ENCODE measurements around the gene TMEM109.
A peak's percentile ranks its signal among the peaks of the same experiment; 100 is the strongest.

The TMEM109 gene

DNA sequence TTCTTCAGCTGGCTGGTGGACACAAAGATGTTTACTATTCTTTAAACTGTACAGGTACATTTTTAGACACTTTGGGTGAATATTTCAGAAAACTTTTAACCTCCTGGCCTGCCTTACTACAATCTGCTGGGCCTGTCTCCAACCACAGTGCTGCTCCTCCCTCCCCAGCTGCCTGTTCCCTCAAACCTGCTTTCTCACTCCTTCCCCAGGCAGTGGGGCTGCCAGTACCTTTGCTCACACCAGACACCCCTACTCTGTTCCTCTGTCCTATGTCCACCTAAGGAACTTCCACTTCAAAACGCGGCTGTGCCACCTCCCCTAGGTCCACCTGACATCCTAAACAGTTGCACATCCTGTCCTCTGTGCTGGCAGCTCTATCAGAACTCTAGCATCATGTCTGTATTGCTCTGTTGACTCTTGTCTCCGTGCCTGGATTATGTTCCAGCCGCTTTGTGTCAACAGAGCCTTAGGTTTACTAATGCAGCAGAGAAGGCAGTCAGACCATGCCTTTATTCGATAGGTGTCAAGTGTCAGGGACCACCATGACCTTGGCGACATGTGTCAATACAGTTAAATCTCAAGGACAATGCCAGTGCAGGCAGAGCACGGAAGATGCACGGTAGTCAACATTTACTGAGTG, 33.2 kb upstream of the TMEM109 start:
- no peak for TF ChIP-seq ZNF366 (tag by site-specific recombination; conservative IDR thresholded peaks at IDR 0.05)
- TF ChIP-seq, protein P1, sequence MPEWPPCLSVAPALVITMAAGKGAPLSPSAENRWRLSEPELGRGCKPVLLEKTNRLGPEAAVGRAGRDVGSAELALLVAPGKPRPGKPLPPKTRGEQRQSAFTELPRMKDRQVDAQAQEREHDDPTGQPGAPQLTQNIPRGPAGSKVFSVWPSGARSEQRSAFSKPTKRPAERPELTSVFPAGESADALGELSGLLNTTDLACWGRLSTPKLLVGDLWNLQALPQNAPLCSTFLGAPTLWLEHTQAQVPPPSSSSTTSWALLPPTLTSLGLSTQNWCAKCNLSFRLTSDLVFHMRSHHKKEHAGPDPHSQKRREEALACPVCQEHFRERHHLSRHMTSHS (tag by site-specific recombination; IDR thresholded peaks at IDR 0.05), result no peak
- no peak for TF ChIP-seq ZNF19 (tag by site-specific recombination; IDR thresholded peaks at IDR 0.05; ENCODE audit: low read depth)
- TF ChIP-seq SP3 (tag by site-specific recombination; IDR thresholded peaks at IDR 0.05), result no peak
- no peak for TF ChIP-seq KLF10 (tag by site-specific recombination; IDR thresholded peaks at IDR 0.05)
- ChIA-PET POLR2A (no interaction called here), CTCF (interaction anchor here (1.1 kb wide), 1 partner anchor 19 kb away, joined by 6 read pairs; no protein-coding TSS in a partner anchor)
- no peaks in the 10 kb centered on the region for H3K9me3 ChIP-seq (ENCODE audit: control insufficient read depth, insufficient read depth, low read depth, low read length)
- no peak overlapping the region for H3K4me3 ChIP-seq (ENCODE audit: low read depth, low read length)
- no peak overlapping the region for H3K27ac ChIP-seq (ENCODE audit: extremely low read depth, low read depth, low read length)
- H3K36me3 ChIP-seq (ENCODE audit: control insufficient read depth in 2 of 2, insufficient read depth in 1 of 2, low read length in 2 of 2), result peaks cover 0 to 28% of the 10 kb centered on the region in 2 experiments; a peak in 1 of 3 replicates
- H3K4me1 ChIP-seq (ENCODE audit: control insufficient read depth, insufficient read depth, low read length), result no peaks in the 10 kb centered on the region

DNA sequence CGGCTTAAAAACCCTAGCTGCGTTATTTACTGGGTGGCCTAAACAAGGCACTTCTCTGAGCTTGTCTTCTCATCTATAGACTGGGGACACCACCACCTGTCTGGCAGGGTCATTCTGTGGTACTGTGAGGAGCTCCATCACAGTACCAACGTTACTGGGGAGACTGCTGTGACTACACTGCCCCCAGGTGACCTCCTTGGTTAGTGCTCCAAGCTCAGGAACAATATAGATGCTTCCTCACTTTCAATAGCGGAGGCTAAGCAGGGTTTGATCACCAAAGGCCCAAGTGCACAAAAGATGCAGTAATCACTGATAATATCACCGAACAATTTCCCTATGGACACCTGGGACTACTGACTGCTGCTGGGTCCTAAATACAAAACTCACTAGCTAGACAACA, 26.4 kb upstream of the TMEM109 start:
- no peak overlapping the region for H3K27ac ChIP-seq (ENCODE audit: extremely low read depth, low read depth, low read length)
- H3K4me3 ChIP-seq (ENCODE audit: low read depth, low read length), result no peak overlapping the region
- no peaks in the 10 kb centered on the region for H3K9me3 ChIP-seq (ENCODE audit: control insufficient read depth, insufficient read depth, low read depth, low read length)
- TF ChIP-seq, protein P2, sequence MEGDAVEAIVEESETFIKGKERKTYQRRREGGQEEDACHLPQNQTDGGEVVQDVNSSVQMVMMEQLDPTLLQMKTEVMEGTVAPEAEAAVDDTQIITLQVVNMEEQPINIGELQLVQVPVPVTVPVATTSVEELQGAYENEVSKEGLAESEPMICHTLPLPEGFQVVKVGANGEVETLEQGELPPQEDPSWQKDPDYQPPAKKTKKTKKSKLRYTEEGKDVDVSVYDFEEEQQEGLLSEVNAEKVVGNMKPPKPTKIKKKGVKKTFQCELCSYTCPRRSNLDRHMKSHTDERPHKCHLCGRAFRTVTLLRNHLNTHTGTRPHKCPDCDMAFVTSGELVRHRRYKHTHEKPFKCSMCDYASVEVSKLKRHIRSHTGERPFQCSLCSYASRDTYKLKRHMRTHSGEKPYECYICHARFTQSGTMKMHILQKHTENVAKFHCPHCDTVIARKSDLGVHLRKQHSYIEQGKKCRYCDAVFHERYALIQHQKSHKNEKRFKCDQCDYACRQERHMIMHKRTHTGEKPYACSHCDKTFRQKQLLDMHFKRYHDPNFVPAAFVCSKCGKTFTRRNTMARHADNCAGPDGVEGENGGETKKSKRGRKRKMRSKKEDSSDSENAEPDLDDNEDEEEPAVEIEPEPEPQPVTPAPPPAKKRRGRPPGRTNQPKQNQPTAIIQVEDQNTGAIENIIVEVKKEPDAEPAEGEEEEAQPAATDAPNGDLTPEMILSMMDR (tag by site-specific recombination; IDR thresholded peaks at IDR 0.05), result 0 out of 2 replicates have a peak, but pooled peaks have one; percentile 8
- no peak for TF ChIP-seq GLIS1 (tag by site-specific recombination; IDR thresholded peaks at IDR 0.05)
- TF ChIP-seq ZNF600 (tag by site-specific recombination; IDR thresholded peaks at IDR 0.05), result 0 out of 2 replicates have a peak, but pooled peaks have one; percentile 45
- CTCF ChIA-PET, result interaction anchor here (0.6 to 4.4 kb wide), 22 partner anchors 9 to 1060 kb away, joined by 3 to 95 read pairs (median 4); partner anchors contain the start of gene PTGDR2
- H3K4me1 ChIP-seq (ENCODE audit: control insufficient read depth, insufficient read depth, low read length), result no peaks in the 10 kb centered on the region
- POLR2A ChIA-PET, result interaction anchor here (1.0 to 1.7 kb wide), 4 partner anchors 18 to 112 kb away, joined by 3 to 6 read pairs (median 5); partner anchors contain the start of gene PRPF19
- peaks cover 0 to 42% of the 10 kb centered on the region in 2 experiments; a peak in 1 of 3 replicates for H3K36me3 ChIP-seq (ENCODE audit: control insufficient read depth in 2 of 2, insufficient read depth in 1 of 2, low read length in 2 of 2)

DNA sequence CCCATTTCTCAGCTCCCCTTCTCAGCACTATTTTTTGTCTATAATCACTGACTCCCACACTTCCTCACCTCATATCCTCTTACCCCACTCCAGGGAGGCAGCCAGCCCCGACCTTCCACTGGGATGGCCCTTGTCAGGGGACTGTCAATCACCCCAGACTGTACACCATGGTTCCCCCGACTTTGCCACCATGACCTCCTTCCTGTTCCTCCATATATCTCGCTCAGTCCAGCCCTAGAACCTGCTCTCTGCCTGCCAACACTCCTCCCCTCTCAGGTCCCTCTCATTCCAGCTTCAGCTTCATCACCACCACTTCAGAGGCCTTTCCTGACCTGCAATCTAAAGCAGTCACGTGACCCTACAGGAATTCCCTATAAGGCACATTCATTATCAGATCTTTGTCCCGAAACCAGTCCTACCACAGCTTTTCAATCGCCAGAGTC, 24.1 kb upstream of the TMEM109 start:
- ChIA-PET CTCF (interaction anchor here (0.7 to 4.4 kb wide), 6 partner anchors 9 to 496 kb away, joined by 3 to 95 read pairs (median 4); no protein-coding TSS in a partner anchor), POLR2A (interaction anchor here (0.9 kb wide), 1 partner anchor 11 kb away, joined by 3 read pairs; no protein-coding TSS in a partner anchor)
- Histone ChIP-seq H3K9me3 (ENCODE audit: control insufficient read depth, insufficient read depth, low read depth, low read length) (no peaks in the 10 kb centered on the region), H3K4me1 (ENCODE audit: control insufficient read depth, insufficient read depth, low read length) (no peaks in the 10 kb centered on the region), H3K36me3 (ENCODE audit: control insufficient read depth in 2 of 2, insufficient read depth in 1 of 2, low read length in 2 of 2) (peaks cover 11 to 66% of the 10 kb centered on the region in 2 experiments; a peak in 2 of 3 replicates), H3K27ac (ENCODE audit: extremely low read depth, low read depth, low read length) (no peak overlapping the region), H3K4me3 (ENCODE audit: low read depth, low read length) (no peak overlapping the region)
- no peak for TF ChIP-seq ZNF558 (tag by site-specific recombination; IDR thresholded peaks at IDR 0.05)
- TF ChIP-seq ZNF600 (tag by site-specific recombination; IDR thresholded peaks at IDR 0.05), result 0 out of 2 replicates have a peak, but pooled peaks have one; percentile 14

DNA sequence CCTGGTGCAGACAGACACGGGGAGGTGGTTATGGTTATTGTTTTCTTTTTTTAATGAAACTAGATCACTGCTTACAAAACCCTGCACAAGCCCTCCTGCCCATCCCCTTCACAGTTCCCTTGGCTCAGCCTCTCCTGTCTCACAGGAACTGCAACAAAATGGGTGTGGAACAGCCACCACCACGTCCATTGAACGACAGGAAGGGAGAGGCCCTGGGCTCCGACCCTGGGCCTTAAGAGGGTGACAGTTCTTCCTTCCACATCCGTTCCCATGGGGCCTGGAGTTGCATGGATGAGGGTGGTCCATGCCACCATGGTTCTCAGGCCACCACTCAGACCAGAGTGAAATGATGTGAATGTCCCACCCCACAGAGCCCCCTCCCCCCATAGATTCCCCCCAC, 23.3 kb upstream of the TMEM109 start:
- Histone ChIP-seq H3K36me3 (ENCODE audit: control insufficient read depth in 2 of 2, insufficient read depth in 1 of 2, low read length in 2 of 2) (peaks cover 11 to 74% of the 10 kb centered on the region in 2 experiments; a peak in 2 of 3 replicates), H3K4me3 (ENCODE audit: low read depth, low read length) (no peak overlapping the region), H3K9me3 (ENCODE audit: control insufficient read depth, insufficient read depth, low read depth, low read length) (no peaks in the 10 kb centered on the region), H3K27ac (ENCODE audit: extremely low read depth, low read depth, low read length) (no peak overlapping the region), H3K4me1 (ENCODE audit: control insufficient read depth, insufficient read depth, low read length) (no peaks in the 10 kb centered on the region)
- ChIA-PET POLR2A (no interaction called here), CTCF (interaction anchor here (0.9 to 4.4 kb wide), 4 partner anchors 9 to 116 kb away, joined by 3 to 95 read pairs (median 22); no protein-coding TSS in a partner anchor)
- TF ChIP-seq, protein P3, sequence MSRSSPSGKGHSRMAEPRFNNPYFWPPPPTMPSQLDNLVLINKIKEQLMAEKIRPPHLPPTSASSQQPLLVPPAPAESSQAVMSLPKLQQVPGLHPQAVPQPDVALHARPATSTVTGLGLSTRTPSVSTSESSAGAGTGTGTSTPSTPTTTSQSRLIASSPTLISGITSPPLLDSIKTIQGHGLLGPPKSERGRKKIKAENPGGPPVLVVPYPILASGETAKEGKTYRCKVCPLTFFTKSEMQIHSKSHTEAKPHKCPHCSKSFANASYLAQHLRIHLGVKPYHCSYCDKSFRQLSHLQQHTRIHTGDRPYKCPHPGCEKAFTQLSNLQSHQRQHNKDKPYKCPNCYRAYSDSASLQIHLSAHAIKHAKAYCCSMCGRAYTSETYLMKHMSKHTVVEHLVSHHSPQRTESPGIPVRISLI (tag by site-specific recombination; IDR thresholded peaks at IDR 0.05), result no peak
- no peak for TF ChIP-seq GLI4 (tag by site-specific recombination; IDR thresholded peaks at IDR 0.05)
- TF ChIP-seq ZNF837 (tag by site-specific recombination; IDR thresholded peaks at IDR 0.05), result no peak
- TF ChIP-seq KLF16 (tag by site-specific recombination; IDR thresholded peaks at IDR 0.05), result no peak
- TF ChIP-seq ZNF791 (tag by site-specific recombination; IDR thresholded peaks at IDR 0.05), result no peak
- no peak for TF ChIP-seq ZNF747 (tag by site-specific recombination; IDR thresholded peaks at IDR 0.05)
- no peak for TF ChIP-seq ZNF223 (tag by site-specific recombination; IDR thresholded peaks at IDR 0.05)
- no peak for TF ChIP-seq ZNF140 (tag by site-specific recombination; IDR thresholded peaks at IDR 0.05)
- no peak for TF ChIP-seq ZNF423 (tag by site-specific recombination; IDR thresholded peaks at IDR 0.05)
- TF ChIP-seq SP7 (tag by site-specific recombination; IDR thresholded peaks at IDR 0.05), result no peak
- TF ChIP-seq ZBTB21 (tag by site-specific recombination; IDR thresholded peaks at IDR 0.05), result no peak

All from HEK293 (cell line).